Adipocyte (in vitro differentiated cells): ENCODE measurements around the gene XYLT1.

Source experiments
- DNase-seq: peaks from one replicate; pipeline ENCODE4 v3.0.0-alpha.2; 2015; ENCODE audit warnings: low read depth
- H3K27me3 ChIP-seq: replicated peaks from 2 replicates; pipeline ENCODE4 v1.7.0; 2013; ENCODE audit warnings: mild to moderate bottlenecking, low read length, moderate library complexity; ENCODE audit not compliant: control insufficient read depth, insufficient read depth
- H3K36me3 ChIP-seq: 2 replicates; pipeline ENCODE4 v1.7.0; 2013; ENCODE audit warnings: low read length, mild to moderate bottlenecking, moderate library complexity; ENCODE audit not compliant: control insufficient read depth, insufficient read depth, severe bottlenecking
- H3K4me1 ChIP-seq: 2 replicates; pipeline ENCODE4 v1.7.0; 2013; ENCODE audit warnings: mild to moderate bottlenecking, low read length, moderate library complexity; ENCODE audit not compliant: control insufficient read depth, insufficient read depth
- H3K4me3 ChIP-seq: 2 replicates; pipeline ENCODE4 v1.7.0; 2013; ENCODE audit warnings: mild to moderate bottlenecking, low read length, moderate library complexity
- H3K9ac ChIP-seq: 2 replicates; pipeline ENCODE4 v1.7.0; 2013; ENCODE audit warnings: mild to moderate bottlenecking, low read length, moderate library complexity
- H3K9me3 ChIP-seq: 2 replicates; pipeline ENCODE4 v1.7.0; 2013; ENCODE audit warnings: mild to moderate bottlenecking, low read length, moderate library complexity; ENCODE audit not compliant: control insufficient read depth

The XYLT1 gene

DNA sequence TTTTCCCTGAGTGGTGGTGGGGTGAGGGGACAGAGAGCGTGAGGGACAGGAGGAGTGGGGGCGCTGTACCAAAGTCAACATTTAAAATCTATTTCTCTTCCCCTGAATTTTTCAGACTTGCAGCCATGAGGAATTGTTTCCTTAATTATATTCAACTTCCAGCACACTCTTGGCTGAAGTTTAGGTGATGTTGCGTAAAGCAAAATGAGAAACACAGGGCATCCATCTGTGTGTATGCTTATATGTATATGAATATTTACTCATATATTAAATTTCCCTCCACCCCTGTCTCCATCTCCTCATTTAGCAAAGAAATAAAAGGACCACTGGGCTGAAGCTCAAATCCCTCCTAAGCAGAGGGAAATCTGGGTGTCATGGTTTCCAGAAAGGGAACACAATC lies 218.1 kb downstream of the XYLT1 start:
- no peaks in the 10 kb centered on the region for H3K9me3 ChIP-seq
- DNase-seq, result peak; percentile 19
- H3K4me1 ChIP-seq, result peaks cover 22% of the 10 kb centered on the region
- H3K27me3 ChIP-seq, result no peaks in the 10 kb centered on the region
- peaks cover 5% of the 10 kb centered on the region for H3K36me3 ChIP-seq
- H3K4me3 ChIP-seq, result no peak overlapping the region
- H3K9ac ChIP-seq, result no peak overlapping the region

DNA sequence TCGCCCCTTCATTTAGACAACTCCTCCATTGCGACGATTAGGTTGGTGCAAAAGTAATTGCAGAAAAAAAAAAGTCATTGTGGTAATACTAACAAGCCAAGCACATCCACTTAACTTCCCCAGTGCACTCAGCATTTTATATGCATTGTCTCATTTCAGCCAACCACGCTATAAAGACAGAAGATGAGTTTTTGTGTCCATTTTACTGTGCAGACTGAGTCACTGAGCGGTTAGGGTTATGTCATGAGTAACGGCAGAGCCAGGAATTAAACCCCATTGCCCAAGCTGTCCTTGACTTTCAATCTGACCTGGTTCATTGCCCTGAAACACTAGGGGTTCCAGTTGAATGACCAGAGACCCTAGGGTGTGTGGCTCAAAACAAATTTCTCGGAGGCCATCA lies 218.7 kb downstream of the XYLT1 start:
- no peak overlapping the region for H3K4me3 ChIP-seq
- DNase-seq, result no peak
- no peaks in the 10 kb centered on the region for H3K9me3 ChIP-seq
- H3K9ac ChIP-seq, result no peak overlapping the region
- no peaks in the 10 kb centered on the region for H3K27me3 ChIP-seq
- peaks cover 1% of the 10 kb centered on the region for H3K36me3 ChIP-seq
- peaks cover 22% of the 10 kb centered on the region for H3K4me1 ChIP-seq

DNA sequence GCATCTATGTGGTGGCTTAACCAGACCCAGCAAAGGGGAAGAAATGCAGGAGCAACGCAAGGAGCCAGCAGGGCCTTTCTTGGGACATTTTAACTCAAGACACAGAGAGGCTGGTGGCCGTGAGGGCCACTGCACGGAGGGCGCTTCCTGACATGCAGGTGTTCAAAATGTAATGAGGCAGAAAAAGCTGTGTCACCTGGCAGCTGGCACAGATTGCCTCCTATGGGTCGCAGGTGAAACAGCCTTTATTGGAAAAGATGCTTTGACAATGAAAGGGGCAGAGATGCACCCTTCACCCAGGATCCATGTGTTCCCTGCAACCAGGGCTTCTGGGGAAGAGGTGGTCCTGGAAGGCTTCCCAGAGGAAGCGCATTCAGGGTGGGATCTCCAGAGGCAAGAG lies 219.3 kb downstream of the XYLT1 start:
- no peaks in the 10 kb centered on the region for H3K36me3 ChIP-seq
- no peak for DNase-seq
- no peak overlapping the region for H3K4me3 ChIP-seq
- peaks cover 22% of the 10 kb centered on the region for H3K4me1 ChIP-seq
- no peak overlapping the region for H3K9ac ChIP-seq
- H3K9me3 ChIP-seq, result no peaks in the 10 kb centered on the region
- no peaks in the 10 kb centered on the region for H3K27me3 ChIP-seq

GRCh38 chr16:17246974-17247732 lies 223.6 kb downstream of the XYLT1 start:
- Histone ChIP-seq H3K9me3 (no peaks in the 10 kb centered on the region), H3K27me3 (no peaks in the 10 kb centered on the region), H3K36me3 (no peaks in the 10 kb centered on the region), H3K4me1 (peaks cover 13% of the 10 kb centered on the region), H3K4me3 (no peak overlapping the region), H3K9ac (no peak overlapping the region)
- no peak for DNase-seq

- Histone ChIP-seq H3K9ac (no peak overlapping the region), H3K4me3 (no peak overlapping the region), H3K36me3 (no peaks in the 10 kb centered on the region), H3K4me1 (peaks cover 14% of the 10 kb centered on the region), H3K27me3 (no peaks in the 10 kb centered on the region), H3K9me3 (no peaks in the 10 kb centered on the region)
- DNase-seq, result no peak
These were observed 224.4 kb downstream of the XYLT1 start for GRCh38 chr16:17246268-17246885.

DNA sequence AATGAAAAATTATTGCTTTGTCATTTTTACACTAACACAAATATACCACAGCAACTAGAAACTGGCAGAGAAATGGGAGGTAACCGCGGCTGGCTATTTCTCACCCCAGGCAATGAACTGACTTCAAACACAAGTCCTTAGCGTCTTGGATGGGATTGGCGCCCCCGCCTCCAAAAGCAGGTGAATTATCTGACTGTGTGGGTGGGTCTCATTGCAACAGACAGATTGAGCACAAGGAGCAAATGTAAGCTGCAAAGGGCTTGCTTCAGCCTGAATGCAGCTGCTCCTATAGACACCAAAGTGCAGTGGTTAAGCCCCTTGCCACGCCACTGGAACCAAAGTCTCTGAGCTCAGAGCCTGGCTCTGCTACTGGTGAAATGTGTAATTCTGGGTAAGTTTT lies 225.0 kb downstream of the XYLT1 start:
- no peak for DNase-seq
- Histone ChIP-seq H3K9me3 (no peaks in the 10 kb centered on the region), H3K27me3 (no peaks in the 10 kb centered on the region), H3K36me3 (no peaks in the 10 kb centered on the region), H3K9ac (no peak overlapping the region), H3K4me1 (peaks cover 20% of the 10 kb centered on the region), H3K4me3 (no peak overlapping the region)

- H3K9me3 ChIP-seq, result no peaks in the 10 kb centered on the region
- H3K27me3 ChIP-seq, result no peaks in the 10 kb centered on the region
- no peak for DNase-seq
- peaks cover 20% of the 10 kb centered on the region for H3K4me1 ChIP-seq
- no peaks in the 10 kb centered on the region for H3K36me3 ChIP-seq
- no peak overlapping the region for H3K9ac ChIP-seq
- no peak overlapping the region for H3K4me3 ChIP-seq
These were observed 225.7 kb downstream of the XYLT1 start for GRCh38 chr16:17244872-17245551.

DNA sequence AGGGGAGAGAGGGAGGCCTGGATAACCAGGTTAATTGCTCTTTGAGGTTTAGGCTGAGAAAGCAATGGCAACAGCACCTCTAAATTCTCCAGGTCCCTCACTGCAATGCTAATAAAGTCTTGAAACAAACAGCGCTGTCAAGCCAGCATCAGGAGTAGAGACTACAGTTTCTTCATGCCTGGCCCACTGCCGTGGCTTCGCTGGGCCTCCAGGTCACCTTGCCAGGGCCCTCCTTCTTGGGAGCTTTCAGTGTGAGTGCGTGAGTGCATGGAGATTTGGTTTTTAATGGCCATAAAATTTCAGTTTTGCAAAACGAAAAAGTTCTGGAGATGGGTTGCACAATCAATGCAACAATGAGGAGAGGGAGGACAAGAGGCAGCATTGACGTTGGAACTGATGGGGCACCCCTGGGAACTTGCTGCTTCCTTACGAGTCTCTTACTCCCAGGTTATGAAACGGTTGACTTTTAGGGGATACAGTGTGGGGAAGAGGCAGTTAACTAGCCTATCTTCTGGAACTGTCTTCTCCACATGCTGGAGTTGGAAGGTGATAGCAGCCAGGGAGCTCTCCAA lies 229.4 kb downstream of the XYLT1 start:
- no peak overlapping the region for H3K9ac ChIP-seq
- H3K9me3 ChIP-seq, result no peaks in the 10 kb centered on the region
- H3K4me3 ChIP-seq, result no peak overlapping the region
- DNase-seq, result no peak
- peaks cover 17% of the 10 kb centered on the region for H3K4me1 ChIP-seq
- H3K36me3 ChIP-seq, result peaks cover 11% of the 10 kb centered on the region
- H3K27me3 ChIP-seq, result no peaks in the 10 kb centered on the region

GRCh38 chr16:17238285-17239028 lies 232.3 kb downstream of the XYLT1 start:
- no peak overlapping the region for H3K4me3 ChIP-seq
- DNase-seq, result peak; percentile 7
- no peaks in the 10 kb centered on the region for H3K9me3 ChIP-seq
- H3K4me1 ChIP-seq, result peaks cover 23% of the 10 kb centered on the region
- H3K27me3 ChIP-seq, result no peaks in the 10 kb centered on the region
- H3K9ac ChIP-seq, result no peak overlapping the region
- peaks cover 11% of the 10 kb centered on the region for H3K36me3 ChIP-seq

GRCh38 chr16:17237350-17237944 lies 233.3 kb downstream of the XYLT1 start:
- Histone ChIP-seq H3K9ac (no peak overlapping the region), H3K36me3 (peaks cover 14% of the 10 kb centered on the region)
- DNase-seq, result no peak

More at GRCh38 chr16:17237350-17237944, 233.3 kb downstream of the XYLT1 start:
- Histone ChIP-seq H3K4me1 (peaks cover 23% of the 10 kb centered on the region), H3K27me3 (no peaks in the 10 kb centered on the region), H3K4me3 (no peak overlapping the region), H3K9me3 (no peaks in the 10 kb centered on the region)
